HG03095 (cell line): ENCODE measurements around the gene RASGRF1.
"Not testable (repeated sequence)": the region's sequence is repeated elsewhere in the genome, so short reads cannot be mapped to it uniquely, and the experiment has no call there.

Experiments used
- ATAC-seq: cut with Tn5 transposase; IDR thresholded peaks from one replicate; pipeline ENCODE4 v1.9.1; 2021; ENCODE audit warnings: moderate library complexity; ENCODE audit not compliant: unreplicated experiment

RASGRF1 gene

GRCh38 chr15:79041601-79042168 lies 48.9 kb downstream of the RASGRF1 start:
- ATAC-seq, result no peak

GRCh38 chr15:79037848-79038247 lies 52.7 kb downstream of the RASGRF1 start:
- no peak for ATAC-seq

- no peak for ATAC-seq
These were observed 54.3 kb downstream of the RASGRF1 start for GRCh38 chr15:79036323-79036722.

- ATAC-seq, result no peak
These were observed 54.8 kb downstream of the RASGRF1 start for GRCh38 chr15:79035814-79036213.

GRCh38 chr15:79035111-79035601 lies 55.4 kb downstream of the RASGRF1 start:
- ATAC-seq, result peak; percentile 83

DNA sequence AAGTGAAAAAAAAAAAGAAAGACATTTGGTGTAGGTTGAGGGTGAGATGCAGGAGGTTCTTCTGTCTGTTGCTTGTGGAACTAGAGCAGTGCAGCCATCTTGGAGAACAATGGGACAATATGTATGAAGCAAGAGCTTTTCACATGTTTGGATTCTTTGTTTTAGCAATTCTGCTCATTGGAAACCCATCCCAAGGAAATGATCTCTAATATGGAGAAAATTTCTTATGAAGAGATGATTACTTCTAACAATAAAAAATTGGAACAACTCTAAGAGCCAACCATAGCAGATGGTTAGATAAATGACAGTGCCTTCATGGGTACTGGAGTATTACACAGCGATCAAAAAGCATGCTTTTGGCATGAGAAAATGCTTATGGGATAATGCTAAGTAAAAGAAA lies 56.3 kb downstream of the RASGRF1 start:
- ATAC-seq, result no peak

- no peak for ATAC-seq
These were observed 57.9 kb downstream of the RASGRF1 start for GRCh38 chr15:79032656-79033055.

DNA sequence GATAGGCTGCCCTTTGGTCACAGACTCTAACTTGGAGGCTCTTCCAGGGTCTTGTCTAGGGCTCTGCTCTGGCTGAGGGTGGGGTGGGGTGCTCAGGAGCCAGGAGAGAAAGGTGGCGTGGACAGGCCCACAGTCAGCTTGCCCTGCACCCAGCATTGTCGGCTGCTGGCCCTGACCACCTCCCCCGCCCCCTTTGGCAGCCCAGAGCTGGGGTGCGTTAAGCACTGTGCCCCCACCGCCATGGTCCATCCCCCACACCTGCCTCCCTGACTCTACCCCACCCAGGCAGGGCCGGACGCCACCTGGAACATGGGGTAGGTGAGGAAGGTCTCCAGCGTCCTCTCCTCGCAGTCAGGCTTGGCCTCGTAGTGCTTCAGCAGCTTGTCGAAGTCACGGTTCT lies 58.8 kb downstream of the RASGRF1 start:
- no peak for ATAC-seq

GRCh38 chr15:79031201-79031600 lies 59.4 kb downstream of the RASGRF1 start:
- ATAC-seq, result no peak

DNA sequence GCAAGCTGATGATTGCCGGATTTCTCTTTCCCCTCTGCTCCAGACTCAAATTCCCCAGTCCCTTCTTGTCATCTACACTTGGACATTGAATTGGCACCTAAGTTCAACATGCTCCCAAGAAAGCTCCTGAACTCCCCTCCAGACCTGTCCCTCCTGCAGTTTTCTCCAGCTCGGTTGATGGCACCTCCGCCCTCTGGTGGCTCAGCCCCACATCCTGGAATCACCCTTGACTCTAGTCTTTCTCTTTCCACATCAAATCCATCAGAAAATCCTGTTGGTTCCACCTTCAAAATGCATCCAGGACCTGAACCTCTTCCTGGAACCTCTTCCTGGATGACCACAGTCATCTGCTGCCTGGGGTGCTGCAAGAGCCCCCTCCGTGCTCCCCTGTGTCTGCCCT lies 60.1 kb downstream of the RASGRF1 start:
- ATAC-seq, result no peak

- ATAC-seq, result no peak
These were observed 62.1 kb downstream of the RASGRF1 start for GRCh38 chr15:79028411-79028964.

DNA sequence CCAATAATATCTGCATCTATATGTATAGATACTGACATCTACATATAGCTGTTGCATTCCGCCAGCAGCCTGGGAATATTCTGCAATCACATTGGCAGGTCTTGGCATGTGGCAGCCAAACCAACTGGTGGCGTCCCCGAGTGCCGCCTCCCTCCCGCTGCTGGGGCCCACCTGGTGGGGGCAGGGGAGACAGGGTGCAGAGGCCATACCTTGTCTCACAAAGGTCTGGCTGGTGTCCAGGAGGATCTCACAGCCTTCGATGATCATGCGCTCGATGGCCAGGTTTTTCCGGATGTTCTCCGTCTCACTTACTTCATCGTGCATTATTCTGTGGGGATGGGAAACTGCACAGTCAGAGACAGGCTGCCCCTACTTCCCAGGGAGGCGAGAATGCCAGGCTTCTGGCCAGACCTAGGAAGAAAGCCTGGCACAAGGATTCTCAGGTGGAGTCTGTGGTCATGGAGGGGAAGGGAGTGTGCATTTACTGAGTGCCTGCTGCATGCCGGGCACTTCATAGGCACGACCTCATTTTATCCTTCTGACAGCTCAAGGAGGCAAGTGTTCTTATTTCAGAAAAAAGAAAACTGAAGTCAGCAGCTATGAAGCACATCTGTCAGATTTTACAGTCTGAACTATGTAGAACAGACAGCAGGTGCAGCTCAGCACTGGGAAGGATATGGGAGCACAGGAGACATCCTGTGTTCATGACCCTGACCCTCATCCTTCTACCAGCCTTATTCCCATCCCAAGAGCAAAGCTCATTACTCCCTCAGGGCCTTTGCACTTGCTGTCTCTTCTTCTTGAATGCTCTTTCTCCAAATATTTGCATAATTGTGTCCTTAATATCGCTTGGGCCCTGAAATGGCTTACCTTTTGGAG lies 62.8 kb downstream of the RASGRF1 start:
- no peak for ATAC-seq

DNA sequence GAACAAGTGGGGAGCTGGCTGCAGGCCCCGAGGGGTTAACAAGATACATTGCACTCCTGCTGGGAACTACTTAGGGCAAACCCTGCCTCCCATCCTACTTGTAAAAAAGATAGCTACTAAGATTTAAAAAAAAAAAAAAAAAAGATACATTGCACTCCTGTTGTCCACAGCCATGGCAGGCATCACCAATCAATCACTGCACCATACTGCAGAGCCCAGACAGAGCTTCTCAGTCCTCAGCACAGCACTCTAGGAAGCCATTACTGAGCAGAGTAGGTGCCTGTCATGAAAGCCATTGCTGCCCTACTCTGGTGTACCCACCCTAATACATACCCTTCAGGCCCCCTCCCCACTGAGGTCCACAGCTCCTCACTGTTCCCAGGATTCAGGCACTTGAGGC lies 64.8 kb downstream of the RASGRF1 start:
- no peak for ATAC-seq

DNA sequence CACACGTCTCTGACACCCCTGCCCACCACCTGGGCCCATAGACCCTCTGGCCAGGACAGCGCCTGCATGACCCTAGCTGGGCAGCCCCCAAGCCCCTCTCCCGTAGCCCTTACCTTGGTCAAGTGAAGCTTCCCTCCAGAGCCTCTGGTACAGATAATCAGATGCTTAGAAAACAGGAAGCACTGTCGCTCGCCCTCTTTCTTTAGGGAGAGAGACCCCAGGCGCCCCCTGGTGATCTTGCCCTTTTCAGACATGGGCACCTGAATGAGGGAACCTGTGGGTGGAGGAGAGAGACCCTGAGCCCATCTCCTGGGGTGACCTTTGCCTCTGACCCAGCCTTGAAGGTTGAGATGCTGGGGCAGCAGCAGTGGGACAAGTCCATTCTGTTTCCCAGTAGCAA lies 65.4 kb downstream of the RASGRF1 start:
- ATAC-seq, result no peak

DNA sequence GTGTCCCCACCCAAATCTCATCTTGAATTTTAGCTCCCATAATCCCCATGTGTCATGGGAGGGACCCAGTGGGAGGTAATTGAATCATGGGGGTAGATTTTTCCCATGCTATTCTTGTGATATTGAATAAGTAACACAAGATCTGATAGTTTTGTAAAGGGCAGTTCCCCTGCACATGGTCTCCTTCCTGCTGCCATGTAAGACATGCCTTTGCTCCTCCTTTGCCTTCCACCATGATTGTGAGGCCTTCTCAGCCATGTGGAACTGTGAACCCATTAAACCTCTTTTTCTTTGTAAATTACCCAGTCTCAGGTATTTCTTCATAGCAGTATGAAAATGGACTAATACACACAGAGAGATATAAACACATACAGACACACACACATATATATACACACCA lies 66.1 kb downstream of the RASGRF1 start:
- not testable (repeated sequence) for ATAC-seq

GRCh38 chr15:79023918-79024317 lies 66.7 kb downstream of the RASGRF1 start:
- ATAC-seq, result no peak

- ATAC-seq, result no peak
These were observed 67.1 kb downstream of the RASGRF1 start for GRCh38 chr15:79023546-79023890.

DNA sequence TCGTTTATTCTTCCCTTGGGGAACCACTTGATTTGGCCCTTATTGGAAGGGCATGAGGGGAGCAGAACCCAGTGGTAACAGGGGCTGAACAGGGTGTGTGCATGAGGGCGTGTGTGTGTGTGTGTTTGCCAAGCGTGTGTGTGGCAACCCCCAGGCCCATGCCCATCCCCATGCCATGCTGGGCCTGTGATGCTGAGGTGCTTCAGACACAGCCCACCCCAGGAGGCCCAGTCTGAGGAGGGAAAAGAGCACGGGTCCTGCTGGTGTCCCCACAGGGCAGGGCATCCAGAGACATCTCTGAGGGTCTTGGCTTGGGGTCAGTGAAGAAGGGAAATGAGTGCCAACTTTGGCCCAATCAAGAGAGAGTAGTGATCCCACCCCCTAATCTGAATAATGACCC lies 71.6 kb downstream of the RASGRF1 start:
- no peak for ATAC-seq

DNA sequence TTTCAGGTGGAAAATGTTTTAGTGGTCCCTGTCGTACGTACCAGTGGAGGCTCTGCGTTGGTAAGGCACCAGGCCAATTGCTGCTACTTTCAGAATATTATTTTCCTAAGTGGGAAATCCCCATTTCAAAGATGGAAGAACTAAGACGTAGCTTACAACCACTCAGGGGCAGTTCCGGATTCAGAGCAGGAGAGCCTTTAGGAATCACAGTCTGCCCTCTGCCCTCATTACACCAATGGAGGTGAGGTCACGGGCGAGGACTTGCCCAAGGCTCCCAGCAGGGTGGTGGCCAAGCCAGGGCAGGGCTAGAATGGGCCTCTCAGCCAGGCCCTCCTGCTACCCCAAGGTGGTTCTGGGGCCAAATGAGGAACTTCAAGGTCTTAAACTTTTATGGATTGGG lies 72.6 kb downstream of the RASGRF1 start:
- no peak for ATAC-seq

- no peak for ATAC-seq
These were observed 73.9 kb downstream of the RASGRF1 start for GRCh38 chr15:79016527-79017170.

DNA sequence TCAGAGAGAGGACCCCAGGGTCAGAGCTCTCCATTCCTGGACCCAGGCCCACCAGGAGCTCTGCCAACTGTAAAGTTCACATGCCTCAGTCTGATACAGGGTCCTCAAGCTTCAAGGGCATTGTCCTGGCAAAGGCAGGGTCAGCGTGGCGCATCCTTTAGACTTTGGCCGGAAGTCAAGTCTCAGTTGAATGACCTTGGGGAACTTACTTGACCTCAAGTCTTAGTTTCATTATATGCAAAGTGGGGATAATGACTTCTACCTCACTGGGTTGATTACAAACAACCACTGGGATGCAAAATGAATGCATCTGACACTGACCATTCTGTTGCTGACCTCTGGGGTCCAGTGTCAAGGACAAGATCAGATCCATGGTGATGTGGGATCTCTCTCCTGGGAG lies 75.2 kb downstream of the RASGRF1 start:
- ATAC-seq, result no peak

- ATAC-seq, result no peak
These were observed 80.3 kb downstream of the RASGRF1 start for GRCh38 chr15:79010278-79010677.
